ENCODE results near the gene AGTPBP1. TPM values are rescaled to one million over a fixed set of nuclear protein-coding genes. Genes with fewer than 3 reads are reported as not detected.

AGTPBP1 gene
- total RNA-seq, 1 experiment from 2014 or later, result 14.0 TPM

DNA sequence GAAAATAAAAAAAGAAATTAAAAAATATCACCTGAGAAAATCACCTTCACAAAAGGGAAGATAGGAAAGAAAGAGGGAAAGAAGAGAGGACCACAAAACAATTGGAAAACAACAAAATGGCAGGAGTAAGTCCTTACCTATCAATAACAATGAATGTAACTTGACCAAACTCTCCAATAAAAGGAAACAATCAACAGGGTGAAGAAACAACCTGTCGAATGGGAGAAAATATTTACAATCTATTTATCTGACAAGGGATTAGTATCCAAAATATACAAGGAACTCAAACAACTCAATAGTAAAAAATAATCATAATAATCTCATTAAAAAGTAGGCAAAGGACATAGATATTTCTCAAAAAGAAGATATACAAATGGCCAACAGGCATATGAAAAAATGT is 135.8 kb downstream of the AGTPBP1 start:
- DNase-seq, result no peak
- peaks cover 9% of the 10 kb centered on the region for H3K4me1 Mint-ChIP-seq (ENCODE audit: low read depth, unreplicated experiment)
- H3K27me3 Mint-ChIP-seq (ENCODE audit: unreplicated experiment), result no peaks in the 10 kb centered on the region
- TF ChIP-seq, protein P1, sequence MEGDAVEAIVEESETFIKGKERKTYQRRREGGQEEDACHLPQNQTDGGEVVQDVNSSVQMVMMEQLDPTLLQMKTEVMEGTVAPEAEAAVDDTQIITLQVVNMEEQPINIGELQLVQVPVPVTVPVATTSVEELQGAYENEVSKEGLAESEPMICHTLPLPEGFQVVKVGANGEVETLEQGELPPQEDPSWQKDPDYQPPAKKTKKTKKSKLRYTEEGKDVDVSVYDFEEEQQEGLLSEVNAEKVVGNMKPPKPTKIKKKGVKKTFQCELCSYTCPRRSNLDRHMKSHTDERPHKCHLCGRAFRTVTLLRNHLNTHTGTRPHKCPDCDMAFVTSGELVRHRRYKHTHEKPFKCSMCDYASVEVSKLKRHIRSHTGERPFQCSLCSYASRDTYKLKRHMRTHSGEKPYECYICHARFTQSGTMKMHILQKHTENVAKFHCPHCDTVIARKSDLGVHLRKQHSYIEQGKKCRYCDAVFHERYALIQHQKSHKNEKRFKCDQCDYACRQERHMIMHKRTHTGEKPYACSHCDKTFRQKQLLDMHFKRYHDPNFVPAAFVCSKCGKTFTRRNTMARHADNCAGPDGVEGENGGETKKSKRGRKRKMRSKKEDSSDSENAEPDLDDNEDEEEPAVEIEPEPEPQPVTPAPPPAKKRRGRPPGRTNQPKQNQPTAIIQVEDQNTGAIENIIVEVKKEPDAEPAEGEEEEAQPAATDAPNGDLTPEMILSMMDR (IDR thresholded peaks at IDR 0.05; ENCODE audit: unreplicated experiment), result no peak
- H3K27ac Mint-ChIP-seq (ENCODE audit: unreplicated experiment), result no peak overlapping the region
- CTCF ChIA-PET, result no interaction called here
- no peak overlapping the region for H3K4me3 Mint-ChIP-seq (ENCODE audit: low read depth, unreplicated experiment)
- H3K9me3 Mint-ChIP-seq (ENCODE audit: low read depth, unreplicated experiment), result no peaks in the 10 kb centered on the region
- BruUV-seq (replicated peaks), result no TSS peak
- no peaks in the 10 kb centered on the region for H3K36me3 Mint-ChIP-seq (ENCODE audit: insufficient read depth, unreplicated experiment)
- intact Hi-C loops (cut with micrococcal nuclease; ENCODE audit: unreplicated experiment), result no loop called here

DNA sequence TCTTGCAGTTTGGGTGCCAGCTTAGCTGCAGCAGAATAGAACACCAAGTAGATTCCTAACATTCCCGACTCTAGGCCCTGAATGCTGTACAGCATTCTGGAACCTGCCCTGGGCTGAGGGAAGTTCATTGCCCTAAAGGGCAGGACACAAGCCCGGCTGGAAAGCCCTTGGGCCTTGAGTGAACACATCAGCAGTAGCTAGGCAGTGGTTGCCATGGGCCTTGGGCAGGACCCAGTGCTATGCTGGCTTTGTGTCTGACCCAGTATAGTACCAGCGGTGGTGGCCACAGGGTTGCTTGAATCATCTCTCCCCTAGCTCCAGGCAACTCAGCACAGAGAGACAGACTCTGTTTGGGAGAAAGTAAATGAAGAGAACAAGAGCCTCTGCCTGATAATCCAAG is 137.8 kb downstream of the AGTPBP1 start:
- Mint-ChIP-seq H3K36me3 (ENCODE audit: insufficient read depth, unreplicated experiment) (no peaks in the 10 kb centered on the region), H3K27me3 (ENCODE audit: unreplicated experiment) (no peaks in the 10 kb centered on the region), H3K9me3 (ENCODE audit: low read depth, unreplicated experiment) (no peaks in the 10 kb centered on the region), H3K4me1 (ENCODE audit: low read depth, unreplicated experiment) (no peaks in the 10 kb centered on the region), H3K27ac (ENCODE audit: unreplicated experiment) (no peak overlapping the region), H3K4me3 (ENCODE audit: low read depth, unreplicated experiment) (no peak overlapping the region)
- DNase-seq, result no peak
- no TSS peak for BruUV-seq (replicated peaks)
- CTCF ChIA-PET, result interaction anchor here (0.6 kb wide), 1 partner anchor 169 kb away, joined by 6 read pairs; no protein-coding TSS in a partner anchor
- TF ChIP-seq, protein P1 (IDR thresholded peaks at IDR 0.05; ENCODE audit: unreplicated experiment), result no peak
- intact Hi-C loops (cut with micrococcal nuclease; ENCODE audit: unreplicated experiment), result no loop called here

DNA sequence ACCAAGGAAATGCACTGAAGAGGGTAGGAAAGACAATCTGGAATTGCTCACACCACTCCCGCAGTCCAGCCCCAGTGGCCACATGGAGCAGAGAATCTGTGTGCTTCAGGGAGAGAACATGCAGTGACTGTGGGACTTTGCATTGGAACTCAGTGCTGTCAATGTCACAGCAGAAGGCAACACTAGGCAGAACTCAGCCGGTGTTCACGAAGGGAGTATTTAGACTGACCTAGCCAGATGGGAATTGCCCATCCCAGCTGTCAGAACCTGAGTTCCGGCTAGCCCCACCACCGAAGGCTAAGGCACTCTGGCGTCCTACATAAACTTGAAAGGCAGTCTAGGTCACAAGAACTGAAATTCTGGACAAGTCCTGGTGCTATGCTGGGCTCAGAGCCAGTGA is 139.0 kb downstream of the AGTPBP1 start:
- intact Hi-C loops (cut with micrococcal nuclease; ENCODE audit: unreplicated experiment), result no loop called here
- TF ChIP-seq, protein P1 (IDR thresholded peaks at IDR 0.05; ENCODE audit: unreplicated experiment), result no peak
- no peaks in the 10 kb centered on the region for H3K9me3 Mint-ChIP-seq (ENCODE audit: low read depth, unreplicated experiment)
- no TSS peak for BruUV-seq (replicated peaks)
- H3K27me3 Mint-ChIP-seq (ENCODE audit: unreplicated experiment), result no peaks in the 10 kb centered on the region
- no peak for DNase-seq
- H3K4me3 Mint-ChIP-seq (ENCODE audit: low read depth, unreplicated experiment), result no peak overlapping the region
- no peaks in the 10 kb centered on the region for H3K36me3 Mint-ChIP-seq (ENCODE audit: insufficient read depth, unreplicated experiment)
- no peak overlapping the region for H3K27ac Mint-ChIP-seq (ENCODE audit: unreplicated experiment)
- CTCF ChIA-PET, result no interaction called here
- no peaks in the 10 kb centered on the region for H3K4me1 Mint-ChIP-seq (ENCODE audit: low read depth, unreplicated experiment)

DNA sequence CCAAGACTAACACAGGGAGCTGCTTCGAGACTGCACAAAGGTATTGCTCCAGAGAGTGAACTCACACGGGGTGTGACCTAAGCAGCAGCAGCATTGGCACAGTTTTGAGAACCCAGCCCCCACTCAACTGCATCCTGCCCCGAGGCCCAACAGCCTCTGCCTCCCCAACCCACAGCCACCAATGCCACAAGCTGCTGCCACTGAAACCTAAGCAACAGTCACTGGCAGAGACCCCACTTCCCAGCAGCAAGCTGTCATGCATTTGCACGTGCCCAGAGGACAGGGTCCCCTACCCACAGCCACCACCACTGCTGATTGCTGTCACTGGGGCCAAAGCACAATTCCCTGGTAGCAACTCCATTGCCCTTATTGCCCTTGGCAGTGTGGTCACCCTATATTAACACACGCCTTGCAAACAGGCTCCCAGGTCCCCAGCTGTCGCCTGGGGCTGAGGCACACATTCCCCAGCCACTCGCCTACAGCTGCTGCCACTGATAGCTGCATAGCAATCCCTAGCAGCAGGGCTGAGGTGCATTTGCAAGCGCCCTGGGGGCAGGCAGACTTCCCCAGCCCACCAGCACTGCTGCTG is 141.0 kb downstream of the AGTPBP1 start:
- Mint-ChIP-seq H3K27ac (ENCODE audit: unreplicated experiment) (no peak overlapping the region), H3K27me3 (ENCODE audit: unreplicated experiment) (no peaks in the 10 kb centered on the region), H3K9me3 (ENCODE audit: low read depth, unreplicated experiment) (no peaks in the 10 kb centered on the region), H3K4me3 (ENCODE audit: low read depth, unreplicated experiment) (no peak overlapping the region), H3K4me1 (ENCODE audit: low read depth, unreplicated experiment) (no peaks in the 10 kb centered on the region), H3K36me3 (ENCODE audit: insufficient read depth, unreplicated experiment) (no peaks in the 10 kb centered on the region)
- CTCF ChIA-PET, result interaction anchor here (0.6 kb wide), 1 partner anchor 1318 kb away, joined by 4 read pairs; no protein-coding TSS in a partner anchor
- BruUV-seq (replicated peaks), result no TSS peak
- intact Hi-C loops (cut with micrococcal nuclease; ENCODE audit: unreplicated experiment), result no loop called here
- no peak for DNase-seq
- TF ChIP-seq, protein P1 (IDR thresholded peaks at IDR 0.05; ENCODE audit: unreplicated experiment), result no peak
